HG03565 (cell line): ENCODE results near the gene GPC6.
"Not testable (repeated sequence)": the region's sequence is repeated elsewhere in the genome, so short reads cannot be mapped to it uniquely, and the experiment has no call there.

Experiments used
- ATAC-seq: cut with Tn5 transposase; IDR thresholded peaks from one replicate; pipeline ENCODE4 v1.9.1; 2021; ENCODE audit warnings: mild to moderate bottlenecking, moderate library complexity; ENCODE audit not compliant: unreplicated experiment

GPC6 gene

DNA sequence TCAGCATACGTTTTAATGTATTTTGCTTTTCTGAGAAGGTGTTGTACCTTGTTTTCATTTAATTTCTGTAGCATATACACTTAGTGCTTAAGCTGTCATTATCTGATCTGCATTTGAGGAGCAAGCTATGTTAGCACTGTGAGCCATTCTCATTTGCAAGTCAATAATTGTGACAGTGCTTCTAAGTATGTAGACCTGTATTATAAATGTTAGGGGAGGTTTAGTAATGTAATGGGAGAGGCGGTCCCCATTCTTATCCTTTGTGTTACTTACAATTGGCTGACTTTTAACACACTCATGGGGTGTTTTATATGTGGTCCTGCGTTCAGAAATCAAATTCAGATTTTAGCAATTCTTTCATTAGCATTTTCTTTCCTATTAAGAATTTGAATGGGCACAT, 90.2 kb downstream of the GPC6 start:
- ATAC-seq = no peak

DNA sequence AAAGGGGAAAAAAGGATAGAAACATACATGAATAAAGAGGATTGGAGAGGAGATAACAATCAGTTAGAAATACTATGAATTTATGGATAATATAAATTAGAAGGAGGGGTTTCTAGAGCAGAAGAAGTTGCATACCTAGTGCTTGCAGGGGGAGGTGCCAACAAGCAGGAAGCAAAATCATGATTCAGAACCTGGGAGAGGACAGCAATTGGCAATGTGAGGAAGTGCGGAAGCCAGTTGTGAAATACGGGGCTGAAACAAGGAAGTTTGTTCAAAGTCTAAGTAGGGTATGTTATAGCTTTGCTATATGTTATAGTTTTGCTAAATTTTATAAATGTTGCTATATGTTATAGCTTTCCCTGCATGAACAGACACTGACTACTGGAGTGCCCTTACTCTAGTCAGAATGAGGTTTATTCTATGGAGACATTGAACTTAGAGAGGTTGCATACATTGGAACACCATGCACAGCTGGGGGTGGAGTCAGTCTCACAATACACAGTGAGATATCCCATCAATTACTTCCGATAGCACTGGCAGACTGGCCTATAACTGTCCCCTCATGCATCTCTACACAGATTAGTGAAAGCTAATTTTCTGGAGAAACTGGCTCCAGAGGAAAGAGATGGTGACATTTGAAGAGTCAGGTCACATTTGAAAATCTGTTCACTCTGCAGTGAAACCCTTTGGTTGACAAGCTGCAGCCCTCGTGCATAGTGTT, 92.1 kb downstream of the GPC6 start:
- no peak for ATAC-seq

DNA sequence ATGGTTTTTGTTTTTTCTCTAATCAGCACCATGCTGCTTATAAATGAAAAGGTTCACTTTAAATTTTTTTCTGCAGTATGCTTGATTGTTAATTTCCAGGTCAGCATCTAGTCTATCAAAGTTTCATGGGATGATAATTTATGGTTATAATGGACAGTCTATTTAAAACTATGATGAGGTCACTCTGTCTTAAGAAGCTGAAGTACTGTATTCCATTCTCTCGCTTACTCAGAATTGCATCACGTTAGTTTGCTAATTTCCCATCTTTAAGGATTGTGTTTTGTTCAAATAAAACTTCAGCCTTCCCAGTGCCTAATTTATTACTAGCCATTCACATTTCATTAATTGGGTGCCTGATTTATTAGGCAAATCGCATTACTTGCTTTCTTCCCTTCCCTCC, 94.3 kb downstream of the GPC6 start:
- ATAC-seq = no peak

DNA sequence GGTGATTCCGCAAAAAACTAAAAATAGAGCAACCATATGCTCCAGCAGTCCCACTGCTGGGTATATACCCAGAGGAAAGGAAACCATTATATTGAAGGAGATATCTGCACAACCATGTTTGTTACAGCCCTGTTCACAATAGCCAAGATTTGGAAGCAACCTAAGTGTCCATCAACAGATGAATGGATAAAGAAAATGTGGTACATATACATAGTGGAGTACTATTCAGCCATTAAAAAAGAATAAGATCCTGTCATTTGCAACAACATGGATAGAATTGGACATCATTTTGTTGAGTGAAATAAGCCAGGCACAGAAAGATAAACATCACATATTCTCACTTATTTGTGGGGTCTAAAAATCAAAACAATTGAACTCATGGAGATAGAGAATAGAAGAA, 97.3 kb downstream of the GPC6 start:
- not testable (repeated sequence) for ATAC-seq

GRCh38 chr13:93325303-93326233, 99.0 kb downstream of the GPC6 start:
- ATAC-seq = no peak

GRCh38 chr13:93326234-93326811, 99.7 kb downstream of the GPC6 start:
- no peak for ATAC-seq

- ATAC-seq = no peak
These were observed 102.3 kb downstream of the GPC6 start for GRCh38 chr13:93328943-93329342.

- ATAC-seq = no peak
These were observed 110.1 kb downstream of the GPC6 start for GRCh38 chr13:93336728-93337127.

- no peak for ATAC-seq
These were observed 111.4 kb downstream of the GPC6 start for GRCh38 chr13:93338030-93338429.

- no peak for ATAC-seq
These were observed 112.3 kb downstream of the GPC6 start for GRCh38 chr13:93338906-93339305.

- ATAC-seq = no peak
These were observed 112.9 kb downstream of the GPC6 start for GRCh38 chr13:93339550-93339949.

GRCh38 chr13:93341517-93341916, 114.9 kb downstream of the GPC6 start:
- no peak for ATAC-seq

DNA sequence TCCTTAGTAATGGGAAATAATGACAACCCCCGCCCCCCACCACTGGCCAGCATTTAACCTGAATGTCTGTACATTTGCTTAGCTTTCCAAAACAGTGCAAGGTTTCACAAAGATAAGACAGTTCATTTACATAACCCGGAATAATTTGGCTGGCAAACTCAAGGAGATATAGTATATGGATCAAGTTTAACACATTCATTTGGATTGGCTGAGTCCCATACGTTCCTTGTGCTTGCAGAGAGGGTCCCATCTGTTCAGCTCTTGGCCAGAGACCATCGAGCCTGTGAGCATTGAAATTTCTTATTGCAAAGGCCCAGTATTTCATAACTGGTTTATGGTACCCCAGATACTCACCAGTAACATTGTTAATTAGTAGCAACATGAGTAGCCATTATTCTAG, 116.5 kb downstream of the GPC6 start:
- ATAC-seq = no peak

DNA sequence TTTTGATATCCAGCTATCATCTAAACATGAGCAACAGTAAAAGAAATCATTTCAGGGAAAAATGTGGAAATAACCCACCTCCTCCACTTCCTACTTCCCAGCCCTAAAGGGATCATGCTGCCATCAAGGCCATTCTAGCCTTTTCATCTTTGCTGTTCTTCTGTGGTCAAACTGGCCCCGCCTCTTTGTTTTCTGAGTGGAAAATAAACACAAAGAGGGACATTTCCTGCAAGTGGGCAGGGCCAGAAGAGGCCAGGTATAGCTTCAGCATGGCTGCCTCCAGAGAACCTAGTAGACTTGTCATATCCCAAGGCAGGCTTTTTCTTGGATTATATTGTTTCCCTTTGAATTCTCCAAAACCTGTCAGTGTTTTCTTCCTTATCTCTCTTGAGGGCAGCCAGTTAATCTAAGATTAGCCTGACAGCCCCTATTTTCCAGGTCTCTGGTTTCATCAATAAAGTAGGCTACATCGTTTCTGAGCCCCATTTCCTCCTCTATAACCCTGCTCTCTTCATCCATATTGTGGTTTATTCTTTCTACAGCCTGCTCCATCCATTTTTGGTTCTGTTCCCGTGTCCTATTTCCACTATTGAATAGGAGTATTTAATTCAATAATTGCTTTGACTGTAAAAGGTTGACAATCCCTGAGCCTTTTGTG, 117.6 kb downstream of the GPC6 start:
- no peak for ATAC-seq

- ATAC-seq = no peak
These were observed 118.4 kb downstream of the GPC6 start for GRCh38 chr13:93345024-93345423.

DNA sequence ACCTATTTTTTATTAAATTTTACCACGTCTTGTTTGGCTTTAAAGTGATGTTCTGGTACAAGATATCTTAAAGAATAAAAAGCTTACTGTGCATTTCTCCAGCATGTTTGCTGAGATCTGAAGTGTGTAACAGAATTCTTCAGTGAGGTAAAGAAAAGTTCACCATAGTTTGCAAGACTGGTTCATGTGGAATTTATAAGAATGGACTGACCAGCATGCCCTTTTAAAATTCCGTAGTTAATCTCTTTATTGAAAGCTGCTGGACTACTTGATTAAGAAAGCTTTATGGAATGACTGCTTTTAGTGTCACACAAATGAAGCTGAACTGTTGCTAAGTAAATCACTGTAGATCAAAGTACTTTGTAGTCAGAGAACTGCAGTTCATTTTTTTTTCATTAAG, 119.2 kb downstream of the GPC6 start:
- ATAC-seq = no peak

- ATAC-seq = no peak
These were observed 126.0 kb downstream of the GPC6 start for GRCh38 chr13:93352616-93353015.

- ATAC-seq = no peak
These were observed 128.5 kb downstream of the GPC6 start for GRCh38 chr13:93355094-93355493.

GRCh38 chr13:93356469-93356868, 129.9 kb downstream of the GPC6 start:
- ATAC-seq = no peak

- no peak for ATAC-seq
These were observed 133.4 kb downstream of the GPC6 start for GRCh38 chr13:93360021-93360420.

DNA sequence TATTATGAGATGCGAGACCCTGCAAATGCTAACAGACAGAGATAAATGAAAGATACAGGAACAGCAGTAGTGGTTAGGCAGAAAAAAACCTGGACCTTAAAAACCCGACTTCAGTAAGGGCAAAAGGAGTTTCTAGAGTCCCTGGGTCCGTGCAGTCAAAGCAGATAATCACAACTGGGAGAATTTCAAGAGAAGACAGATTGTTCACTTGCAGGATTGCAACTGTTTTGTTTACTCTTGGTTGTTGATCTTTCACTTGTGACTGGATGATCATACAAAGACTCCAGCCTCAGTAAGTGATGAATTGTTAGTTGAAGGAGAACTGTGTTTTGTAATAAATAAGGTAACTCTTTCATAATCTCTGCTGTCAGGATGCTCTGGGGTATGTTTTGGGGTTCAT, 135.1 kb downstream of the GPC6 start:
- no peak for ATAC-seq
